Endothelial cell of umbilical vein (primary cell): ENCODE measurements around the gene BOD1L1. TPM values are rescaled to one million over a fixed set of nuclear protein-coding genes. Genes with fewer than 3 reads are reported as not detected.
"Not testable (repeated sequence)": the region's sequence is repeated elsewhere in the genome, so short reads cannot be mapped to it uniquely, and the experiment has no call there.

ENCODE experiments used
- BruUV-seq: library from RNA; stranded (reverse); fragments of 400-500 nt; replicated peaks from 2 replicates; lab custom pipeline; 2021; lab: Mats Ljungman, UMichigan
- CTCF ChIA-PET: fragments of 300-600, 350-600 bp; sonication (Branson Sonifier 250); formaldehyde crosslinking; loops from one replicate; lab custom pipeline; 2021; ENCODE audit warnings: antibody characterized with exemption, inconsistent platforms; lab: Charles Lee
- POLR2A ChIA-PET: fragments of 300-600, 350-600 bp; sonication (Branson Sonifier 250); formaldehyde crosslinking; loops from one replicate; lab custom pipeline; 2021; ENCODE audit warnings: antibody characterized with exemption, inconsistent platforms; lab: Charles Lee
- DNase-seq: peaks from one replicate; pipeline ENCODE4 v3.0.0-alpha.2; 2011; ENCODE audit warnings: low read depth, low spot score
- FAIRE-seq: peaks from 2 replicates; lab custom pipeline; 2011; peaks lifted over from hg19 to GRCh38; lab: Jason Lieb, UNC
- H2AFZ ChIP-seq: 2 replicates; pipeline ENCODE4 v1.6.0; 2012; ENCODE audit warnings: low read depth, low read length, control low read depth, inconsistent platforms
- H3K27ac ChIP-seq: 2 replicates; pipeline ENCODE4 v1.5.1; 2011; ENCODE audit warnings: low read depth, mild to moderate bottlenecking, control low read depth, low read length, moderate library complexity; ENCODE audit not compliant: insufficient read depth
- H3K27me3 ChIP-seq, 2 experiments: 2 replicates each; pipeline versions ENCODE4 v1.6.0 to v1.6.1; 2011; ENCODE audit warnings: low read length in 2 of 2, mixed read lengths in 1 of 2; ENCODE audit not compliant: control insufficient read depth in 2 of 2, insufficient read depth in 2 of 2
- H3K36me3 ChIP-seq, 2 experiments: 2 replicates in 1 of 2; 3 replicates in 1 of 2; pipeline ENCODE4 v1.5.1; 2011; ENCODE audit warnings: low read length in 2 of 2, mild to moderate bottlenecking in 1 of 2, moderate library complexity in 1 of 2; ENCODE audit not compliant: control insufficient read depth in 2 of 2, insufficient read depth in 2 of 2; ENCODE audit errors: extremely low read depth in 1 of 2
- H3K4me1 ChIP-seq: 3 replicates; pipeline ENCODE4 v1.5.1; 2011; ENCODE audit warnings: mild to moderate bottlenecking, low read length; ENCODE audit not compliant: control insufficient read depth, insufficient read depth; ENCODE audit errors: extremely low read depth
- H3K4me2 ChIP-seq: 2 replicates; pipeline ENCODE4 v1.6.1; 2011; ENCODE audit warnings: low read length, control low read depth, mixed read lengths; ENCODE audit not compliant: insufficient read depth
- H3K4me3 ChIP-seq, 3 experiments: fragments of 200-600 bp in 1 of 3; sonication (generic), shearing (Covaris generic) in 1 of 3; replicated peaks in 1 of 3; 2 replicates each; pipeline ENCODE4 v1.5.1; 2011 to 2016; ENCODE audit warnings: control low read depth in 3 of 3, low read length in 3 of 3, mild to moderate bottlenecking in 2 of 3, inconsistent platforms in 1 of 3, low read depth in 1 of 3, moderate library complexity in 1 of 3; ENCODE audit not compliant: insufficient read depth in 1 of 3
- H3K79me2 ChIP-seq: 2 replicates; pipeline ENCODE4 v1.6.0; 2012; ENCODE audit warnings: low read length, inconsistent platforms; ENCODE audit not compliant: control insufficient read depth, insufficient read depth
- H3K9ac ChIP-seq: replicated peaks from 2 replicates; pipeline ENCODE3; 2011; ENCODE audit warnings: low read length, control low read depth; ENCODE audit not compliant: insufficient read depth; ENCODE audit errors: extremely low read depth
- H3K9me1 ChIP-seq: replicated peaks from 3 replicates; pipeline ENCODE4 v1.6.0; 2011; ENCODE audit warnings: mild to moderate bottlenecking, low read length; ENCODE audit not compliant: control insufficient read depth, insufficient read depth; ENCODE audit errors: extremely low read depth
- H3K9me3 ChIP-seq: replicated peaks from 2 replicates; pipeline ENCODE4 v1.5.1; 2012; ENCODE audit warnings: low read length, inconsistent platforms; ENCODE audit not compliant: control insufficient read depth, insufficient read depth
- H4K20me1 ChIP-seq: replicated peaks from 2 replicates; pipeline ENCODE3; 2011; ENCODE audit warnings: mild to moderate bottlenecking, low read length; ENCODE audit not compliant: control insufficient read depth, insufficient read depth; ENCODE audit errors: extremely low read depth
- CTCF ChIP-seq, 2 donors: IDR thresholded peaks; 1 replicate in 1 of 2; 2 replicates in 1 of 2; pipeline ENCODE4 v1.5.1; 2011; ENCODE audit warnings: low read length in 2 of 2, mild to moderate bottlenecking in 2 of 2, moderate library complexity in 2 of 2, control low read depth in 1 of 2, inconsistent platforms in 1 of 2, low read depth in 1 of 2; ENCODE audit not compliant: insufficient read depth in 1 of 2; ENCODE audit errors: extremely low read depth in 1 of 2
- EZH2 ChIP-seq: IDR thresholded peaks from 2 replicates; pipeline ENCODE4 v1.6.1; 2012; ENCODE audit warnings: borderline replicate concordance, low read depth, mild to moderate bottlenecking, moderate library complexity, low read length, inconsistent platforms; ENCODE audit not compliant: severe bottlenecking
- JUN ChIP-seq: IDR thresholded peaks from 2 replicates; pipeline ENCODE4 v1.6.1; 2011; ENCODE audit warnings: borderline replicate concordance, low read depth; ENCODE audit not compliant: insufficient read length, insufficient read depth
- MAX ChIP-seq: IDR thresholded peaks from 2 replicates; pipeline ENCODE4 v1.6.1; 2011; ENCODE audit not compliant: insufficient read depth, insufficient read length
- MYC ChIP-seq: IDR thresholded peaks from one replicate; pipeline ENCODE4 v1.6.1; 2011; ENCODE audit warnings: mild to moderate bottlenecking, low read depth, low read length
- POLR2AphosphoS5 ChIP-seq: IDR thresholded peaks from 2 replicates; pipeline ENCODE4 v1.6.1; 2012; ENCODE audit warnings: low read depth, mild to moderate bottlenecking, control low read depth, low read length, moderate library complexity; ENCODE audit not compliant: insufficient read depth
- dilution Hi-C: fragments of 300-500 bp; cut with MboI; formaldehyde crosslinking; loops from one replicate; pipeline ENCODE4 v1.15.0; 2019; ENCODE audit warnings: low sequenced_read_pairs; ENCODE audit not compliant: extremely low pct_ligation_motif_present
- intact Hi-C: fragments of 100-400 bp; cut with micrococcal nuclease; formaldehyde crosslinking; loops from one replicate; pipeline ENCODE4 v1.10.0; 2022
- polyA plus RNA-seq, 4 experiments: library from polyadenylated mRNA; depleted of rRNA in 3 of 4; stranded (reverse) in 3 of 4; unstranded in 1 of 4; fragments of >200 nt; gene quantifications; 2 replicates each; pipeline versions ENCODE4 v1.2.1 to v1.2.3, GENCODE V29; 2011 to 2012; ENCODE audit warnings: missing spikeins in 1 of 4
- total RNA-seq: library from RNA; stranded (reverse); gene quantifications from 2 replicates; pipeline ENCODE4 v1.2.3, GENCODE V29; 2021

Gene BOD1L1
- total and polyA plus RNA-seq, 2 donors (not counting 3 experiments of a cell fraction or from before 2014, with no cell fraction given): 5.2 to 31.2 TPM

GRCh38 chr4:13562876-13563275, 64.6 kb downstream of the BOD1L1 start:
- intact Hi-C loops: no loop called here
- Histone ChIP-seq H3K79me2 (no peaks in the 10 kb centered on the region), H2AFZ (no peak overlapping the region), H3K9me1 (no peaks in the 10 kb centered on the region), H3K36me3 (peaks cover 0 to 2% of the 10 kb centered on the region in 2 experiments), H3K4me1 (peaks cover 6% of the 10 kb centered on the region), H3K9ac (no peak overlapping the region), H4K20me1 (no peaks in the 10 kb centered on the region), H3K9me3 (no peaks in the 10 kb centered on the region), H3K4me3 (no peak overlapping the region), H3K27ac (no peak overlapping the region), H3K27me3 (no peaks in the 10 kb centered on the region), H3K4me2 (no peak overlapping the region)
- dilution Hi-C loops: no loop called here
- BruUV-seq: no TSS peak
- ChIA-PET POLR2A (no interaction called here), CTCF (interaction anchor here (1.1 to 1.7 kb wide), 2 partner anchors 10 to 709 kb away, joined by 3 read pairs; no protein-coding TSS in a partner anchor)
- TF ChIP-seq JUN (no peak), MYC (no peak)
- no peak for FAIRE-seq
- DNase-seq: no peak

- no TSS peak for BruUV-seq
Observed at GRCh38 chr4:13561673-13562072, 65.9 kb downstream of the BOD1L1 start.

GRCh38 chr4:13560111-13560510, 67.4 kb downstream of the BOD1L1 start:
- H3K79me2 ChIP-seq, H3K27me3 ChIP-seq, BruUV-seq, CTCF ChIA-PET, H4K20me1 ChIP-seq, H3K36me3 ChIP-seq, DNase-seq, H3K4me3 ChIP-seq, H3K9ac ChIP-seq, H3K9me1 ChIP-seq, dilution Hi-C loops, H3K4me1 ChIP-seq, POLR2A ChIA-PET, H3K9me3 ChIP-seq, H3K27ac ChIP-seq, H3K4me2 ChIP-seq, FAIRE-seq, H2AFZ ChIP-seq, intact Hi-C loops: not testable (repeated sequence)

More at GRCh38 chr4:13561673-13562072, 65.9 kb downstream of the BOD1L1 start:
- Histone ChIP-seq H3K9ac (no peak overlapping the region), H3K36me3 (no peaks in the 10 kb centered on the region), H3K9me3 (no peaks in the 10 kb centered on the region), H3K27ac (no peak overlapping the region), H3K4me2 (no peak overlapping the region), H3K79me2 (no peaks in the 10 kb centered on the region), H3K27me3 (no peaks in the 10 kb centered on the region), H4K20me1 (no peaks in the 10 kb centered on the region), H2AFZ (no peak overlapping the region), H3K4me1 (peaks cover 6% of the 10 kb centered on the region), H3K4me3 (no peak overlapping the region), H3K9me1 (no peaks in the 10 kb centered on the region)
- intact Hi-C loops: no loop called here
- ChIA-PET POLR2A (no interaction called here), CTCF (interaction anchor here (0.6 to 1.7 kb wide), 2 partner anchors 13 to 708 kb away, joined by 3 read pairs; no protein-coding TSS in a partner anchor)
- dilution Hi-C loops: no loop called here
- FAIRE-seq (no peak), DNase-seq (no peak)
- no peak for TF ChIP-seq CTCF (IDR thresholded peaks at IDR 0.05; ENCODE audit: extremely low read depth in 1 of 2, insufficient read depth in 1 of 2, low read depth in 1 of 2, low read length in 2 of 2)
- TF ChIP-seq MYC: no peak
- TF ChIP-seq EZH2: no peak
- no peak for TF ChIP-seq MAX
- TF ChIP-seq POLR2AphosphoS5: no peak
